Hepatocyte (in vitro differentiated cells): ENCODE measurements around the gene TMCO4.

ENCODE experiments used
- CTCF ChIP-seq: fragments of 200-600 bp; sonication (generic); IDR thresholded peaks from 2 replicates; pipeline ENCODE4 v1.5.1; 2016; ENCODE audit warnings: antibody characterized with exemption, mild to moderate bottlenecking; ENCODE audit not compliant: poor library complexity
- EZH2 ChIP-seq: fragments of 200-600 bp; sonication (generic); IDR thresholded peaks from 2 replicates; pipeline ENCODE4 v1.6.1; 2016; ENCODE audit warnings: antibody characterized with exemption, mild to moderate bottlenecking, borderline replicate concordance

DNA sequence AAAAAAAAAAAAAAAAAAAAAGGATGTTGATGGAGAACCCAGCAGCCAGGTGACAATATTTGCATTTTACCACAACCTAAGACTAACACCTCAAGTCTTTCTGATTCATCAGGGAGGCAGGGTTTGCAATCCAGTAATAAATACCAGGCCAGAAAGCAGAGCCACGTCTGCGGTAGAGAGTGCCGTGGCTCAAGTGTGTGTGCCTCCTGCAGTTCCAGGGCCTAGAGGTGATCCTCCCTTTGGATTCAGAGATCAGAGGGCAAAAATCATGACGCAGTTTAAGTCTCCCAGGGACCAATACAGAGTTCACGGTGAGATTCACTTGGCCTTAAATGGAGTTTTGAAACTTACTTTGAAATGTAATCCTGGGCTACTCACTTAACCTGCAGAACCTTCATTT lies 34.9 kb downstream of the TMCO4 start:
- no peak for TF ChIP-seq CTCF
- no peak for TF ChIP-seq EZH2
